Trophoblast cell (in vitro differentiated cells and primary cell): ENCODE data around the gene FXN.

ENCODE experiments used
- DNase-seq, 2 donors: peaks; one replicate each; pipeline ENCODE4 v3.0.0-alpha.2; 2016
- H2AFZ ChIP-seq: 2 replicates; pipeline ENCODE4 v1.6.1; 2013; ENCODE audit warnings: low read length, moderate library complexity, mild to moderate bottlenecking; ENCODE audit not compliant: insufficient read depth, poor library complexity
- H2AK5ac ChIP-seq: 2 replicates; pipeline ENCODE4 v1.6.1; 2013; ENCODE audit warnings: mild to moderate bottlenecking, low read length
- H2BK120ac ChIP-seq: 2 replicates; pipeline ENCODE4 v1.6.1; 2013; ENCODE audit warnings: low read length, mild to moderate bottlenecking, moderate library complexity; ENCODE audit not compliant: insufficient read depth, poor library complexity
- H2BK12ac ChIP-seq: 2 replicates; pipeline ENCODE4 v1.6.1; 2013; ENCODE audit warnings: mild to moderate bottlenecking, low read length, moderate library complexity
- H2BK5ac ChIP-seq: 2 replicates; pipeline ENCODE4 v1.6.1; 2013; ENCODE audit warnings: low read length, low read depth, moderate library complexity, mild to moderate bottlenecking; ENCODE audit not compliant: poor library complexity
- H3K14ac ChIP-seq: 2 replicates; pipeline ENCODE4 v1.6.1; 2013; ENCODE audit warnings: mild to moderate bottlenecking, low read length
- H3K18ac ChIP-seq: 2 replicates; pipeline ENCODE4 v1.6.1; 2013; ENCODE audit warnings: mild to moderate bottlenecking, low read length
- H3K23ac ChIP-seq: 2 replicates; pipeline ENCODE4 v1.6.1; 2013; ENCODE audit warnings: low read length
- H3K27ac ChIP-seq: 2 replicates; pipeline ENCODE4 v1.5.1; 2013; ENCODE audit warnings: low read depth, mild to moderate bottlenecking, inconsistent platforms, low read length, moderate library complexity
- H3K27me3 ChIP-seq: 2 replicates; pipeline ENCODE4 v1.6.1; 2013; ENCODE audit warnings: inconsistent platforms, mild to moderate bottlenecking, low read length, moderate library complexity; ENCODE audit not compliant: insufficient read depth
- H3K36me3 ChIP-seq, 2 experiments: 1 replicate in 1 of 2; 2 replicates in 1 of 2; pipeline ENCODE4 v1.6.1; 2013; ENCODE audit warnings: low read length in 2 of 2, mild to moderate bottlenecking in 2 of 2, moderate library complexity in 1 of 2; ENCODE audit not compliant: insufficient read depth in 2 of 2, control insufficient read depth in 1 of 2
- H3K4ac ChIP-seq: 2 replicates; pipeline ENCODE4 v1.6.1; 2013; ENCODE audit warnings: low read depth, mild to moderate bottlenecking, low read length, moderate library complexity
- H3K4me1 ChIP-seq, 2 experiments: 1 replicate in 1 of 2; 2 replicates in 1 of 2; pipeline ENCODE4 v1.6.1; 2013; ENCODE audit warnings: low read length in 2 of 2, mild to moderate bottlenecking in 2 of 2, moderate library complexity in 1 of 2; ENCODE audit not compliant: insufficient read depth in 2 of 2, control insufficient read depth in 1 of 2
- H3K4me2 ChIP-seq: 2 replicates; pipeline ENCODE4 v1.6.1; 2013; ENCODE audit warnings: inconsistent platforms, mild to moderate bottlenecking, low read length, moderate library complexity
- H3K4me3 ChIP-seq: 2 replicates; pipeline ENCODE4 v1.5.1; 2013; ENCODE audit warnings: mild to moderate bottlenecking, low read depth, low read length, inconsistent platforms
- H3K79me1 ChIP-seq: one replicate; pipeline ENCODE4 v1.6.1; 2013; ENCODE audit warnings: low read length
- H3K79me2 ChIP-seq: 2 replicates; pipeline ENCODE4 v1.6.1; 2013; ENCODE audit warnings: low read length, mild to moderate bottlenecking; ENCODE audit not compliant: control insufficient read depth, insufficient read depth, poor library complexity
- H3K9ac ChIP-seq: 2 replicates; pipeline ENCODE4 v1.6.1; 2013; ENCODE audit warnings: mild to moderate bottlenecking, low read length
- H3K9me3 ChIP-seq: 2 replicates; pipeline ENCODE4 v1.6.1; 2013; ENCODE audit warnings: low read depth, mild to moderate bottlenecking, control low read depth, inconsistent platforms, low read length; ENCODE audit not compliant: insufficient read depth
- H4K12ac ChIP-seq: 2 replicates; pipeline ENCODE4 v1.6.1; 2013; ENCODE audit warnings: low read depth, mild to moderate bottlenecking, low read length, moderate library complexity
- H4K8ac ChIP-seq: 2 replicates; pipeline ENCODE4 v1.6.1; 2013; ENCODE audit warnings: low read depth, mild to moderate bottlenecking, low read length, moderate library complexity
- H4K91ac ChIP-seq: one replicate; pipeline ENCODE4 v1.6.1; 2013; ENCODE audit warnings: low read depth, mild to moderate bottlenecking, low read length, moderate library complexity
- WGBS: extraction: QIAGEN DNeasy Blood & Tissue Kit; methylation state at CpG from one replicate; pipeline ENCODE4 v1.1.7; 2013; ENCODE audit warnings: missing lambda C conversion rate; ENCODE audit not compliant: insufficient read length, insufficient coverage; ENCODE audit errors: extremely low coverage; 5-methylcytosine and 5-hydroxymethylcytosine counted together

The FXN gene

GRCh38 chr9:69120380-69121154, 85.0 kb downstream of the FXN start:
- Histone ChIP-seq H3K36me3 (no peaks in the 10 kb centered on the region), H3K9ac (peak overlapping the region; percentile 30), H3K23ac (no peak overlapping the region), H3K4me1 (peaks cover 6 to 15% of the 10 kb centered on the region in 2 experiments), H3K18ac (peak overlapping the region; percentile 98), H2BK12ac (peak overlapping the region; percentile 99), H4K8ac (peak overlapping the region; percentile 90), H3K79me1 (peaks cover 28% of the 10 kb centered on the region), H3K4me3 (peak overlapping the region; percentile 97), H3K27ac (peak overlapping the region; percentile 100), H2AFZ (peak overlapping the region; percentile 87), H3K27me3 (no peaks in the 10 kb centered on the region), H2BK5ac (peak overlapping the region; percentile 97), H3K14ac (peak overlapping the region; percentile 98), H3K4ac (peak overlapping the region; percentile 97), H3K4me2 (peak overlapping the region; percentile 100), H3K9me3 (no peaks in the 10 kb centered on the region), H4K91ac (peak overlapping the region; percentile 99), H2BK120ac (peak overlapping the region; percentile 100), H2AK5ac (peak overlapping the region; percentile 95), H4K12ac (peak overlapping the region; percentile 88), H3K79me2 (peaks cover 15% of the 10 kb centered on the region)
- peak; percentile 93 to 98 for DNase-seq
- no CpG with 5 or more reads among the region's 27 CpGs for WGBS

- Histone ChIP-seq H4K8ac (peak overlapping the region; percentile 90), H3K9ac (peak overlapping the region; percentile 92), H3K4me2 (peak overlapping the region; percentile 100), H3K79me1 (peaks cover 28% of the 10 kb centered on the region), H3K27ac (peak overlapping the region; percentile 100), H3K79me2 (peaks cover 15% of the 10 kb centered on the region), H2AFZ (peak overlapping the region; percentile 92), H3K9me3 (no peaks in the 10 kb centered on the region), H3K4me1 (peaks cover 6 to 15% of the 10 kb centered on the region in 2 experiments), H2BK5ac (peak overlapping the region; percentile 98), H4K91ac (peak overlapping the region; percentile 99), H2BK120ac (peak overlapping the region; percentile 100), H3K14ac (peak overlapping the region; percentile 98), H2BK12ac (peak overlapping the region; percentile 99), H3K36me3 (no peaks in the 10 kb centered on the region), H3K4ac (peak overlapping the region; percentile 97), H2AK5ac (peak overlapping the region; percentile 95), H3K23ac (peak overlapping the region; percentile 63), H4K12ac (peak overlapping the region; percentile 88), H3K27me3 (no peaks in the 10 kb centered on the region), H3K4me3 (peak overlapping the region; percentile 97), H3K18ac (peak overlapping the region; percentile 98)
- WGBS = no CpG with 5 or more reads among the region's 86 CpGs
- peak; percentile 30 to 34 for DNase-seq
Measured at GRCh38 chr9:69121155-69122081, 85.9 kb downstream of the FXN start.

DNA sequence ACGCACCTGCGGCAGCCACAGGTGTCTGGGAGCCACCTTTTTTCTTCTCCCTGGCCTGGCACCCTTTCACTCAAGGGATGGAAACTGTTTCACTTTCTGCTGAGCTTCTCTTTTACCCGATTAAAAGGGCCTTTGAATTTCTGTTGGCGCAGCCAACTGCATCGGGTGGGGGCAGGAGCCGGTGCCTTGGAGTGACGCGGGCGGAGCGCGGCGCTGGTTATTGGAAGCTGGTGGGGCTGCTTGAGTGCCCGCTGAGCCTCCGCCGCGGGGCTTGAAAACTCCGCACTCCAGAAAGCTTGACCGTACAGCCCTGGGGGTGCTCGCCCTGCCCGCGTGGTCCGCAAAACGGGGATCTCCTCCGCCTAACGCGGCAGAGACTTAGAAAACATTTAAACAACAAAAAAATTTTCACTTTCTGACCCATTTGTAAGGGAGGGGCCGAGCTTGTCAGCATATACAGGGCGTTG, 86.6 kb downstream of the FXN start:
- H3K4me2 ChIP-seq = peak overlapping the region; percentile 100
- H3K14ac ChIP-seq = peak overlapping the region; percentile 95
- no CpG with 5 or more reads among the region's 28 CpGs for WGBS
- peak overlapping the region; percentile 92 for H3K4ac ChIP-seq
- H3K36me3 ChIP-seq = no peaks in the 10 kb centered on the region
- peak overlapping the region; percentile 67 for H4K8ac ChIP-seq
- peak overlapping the region; percentile 68 for H2AK5ac ChIP-seq
- H3K23ac ChIP-seq = no peak overlapping the region
- H3K79me1 ChIP-seq = peaks cover 28% of the 10 kb centered on the region
- H3K79me2 ChIP-seq = peaks cover 15% of the 10 kb centered on the region
- H3K27me3 ChIP-seq = no peaks in the 10 kb centered on the region
- peak; percentile 70 to 73 for DNase-seq
- peak overlapping the region; percentile 97 for H3K4me3 ChIP-seq
- H2BK5ac ChIP-seq = peak overlapping the region; percentile 98
- peak overlapping the region; percentile 92 for H3K9ac ChIP-seq
- peak overlapping the region; percentile 79 for H4K12ac ChIP-seq
- peak overlapping the region; percentile 97 for H2BK120ac ChIP-seq
- peak overlapping the region; percentile 30 for H2BK12ac ChIP-seq
- H3K18ac ChIP-seq = peak overlapping the region; percentile 95
- H3K9me3 ChIP-seq = no peaks in the 10 kb centered on the region
- H3K27ac ChIP-seq = peak overlapping the region; percentile 100
- peak overlapping the region; percentile 99 for H4K91ac ChIP-seq
- H2AFZ ChIP-seq = peak overlapping the region; percentile 33
- H3K4me1 ChIP-seq = peaks cover 6 to 15% of the 10 kb centered on the region in 2 experiments

- peaks cover 6 to 15% of the 10 kb centered on the region in 2 experiments for H3K4me1 ChIP-seq
- H3K9me3 ChIP-seq = no peaks in the 10 kb centered on the region
- H3K4me2 ChIP-seq = peak overlapping the region; percentile 100
- peak overlapping the region; percentile 97 for H2BK120ac ChIP-seq
- H2AK5ac ChIP-seq = no peak overlapping the region
- H3K79me2 ChIP-seq = peaks cover 15% of the 10 kb centered on the region
- peak overlapping the region; percentile 100 for H3K27ac ChIP-seq
- peak; percentile 49 to 79 for DNase-seq
- WGBS = no CpG with 5 or more reads among the region's 16 CpGs
- H4K8ac ChIP-seq = peak overlapping the region; percentile 67
- H3K79me1 ChIP-seq = peaks cover 28% of the 10 kb centered on the region
- no peaks in the 10 kb centered on the region for H3K27me3 ChIP-seq
- no peak overlapping the region for H3K9ac ChIP-seq
- H3K36me3 ChIP-seq = no peaks in the 10 kb centered on the region
- no peak overlapping the region for H3K23ac ChIP-seq
- H3K4ac ChIP-seq = peak overlapping the region; percentile 8
- peak overlapping the region; percentile 99 for H4K91ac ChIP-seq
- no peak overlapping the region for H2AFZ ChIP-seq
- peak overlapping the region; percentile 95 for H3K18ac ChIP-seq
- H3K4me3 ChIP-seq = peak overlapping the region; percentile 97
- peak overlapping the region; percentile 98 for H2BK5ac ChIP-seq
- H2BK12ac ChIP-seq = no peak overlapping the region
- no peak overlapping the region for H3K14ac ChIP-seq
- H4K12ac ChIP-seq = no peak overlapping the region
Measured at GRCh38 chr9:69122549-69123141, 87.1 kb downstream of the FXN start.
